Measurements from ENCODE around the gene ABHD1.

Gene ABHD1

DNA sequence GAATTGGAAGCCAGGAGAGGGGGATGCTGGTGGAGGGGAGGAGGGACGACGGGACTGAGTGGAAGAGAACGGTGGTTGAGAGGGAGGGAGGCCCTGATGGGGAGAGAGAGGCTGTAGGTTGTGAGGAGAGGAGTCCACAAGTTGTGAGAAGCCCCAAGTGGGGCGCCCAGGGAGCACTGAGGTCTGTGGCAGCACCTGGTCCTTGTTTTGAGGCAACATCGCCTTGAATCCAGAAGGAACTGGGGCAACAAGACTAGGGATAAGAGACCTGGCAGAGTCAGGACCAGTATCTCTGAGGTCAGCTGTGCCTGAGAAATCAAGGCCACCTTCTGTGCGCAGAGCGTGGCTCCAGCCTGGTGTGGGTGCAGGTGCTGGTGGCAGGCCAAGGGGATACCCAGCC is 14.5 kb downstream of the ABHD1 start:
- Histone ChIP-seq H3K9ac (ENCODE audit: low read depth, low read length) (no peak overlapping the region), H3K9me3 (ENCODE audit: control insufficient read depth, insufficient read depth, low read length) (no peaks in the 10 kb centered on the region), H3K4me3 (ENCODE audit: low read depth, low read length) (no peak overlapping the region), H3K36me3 (ENCODE audit: control insufficient read depth, insufficient read depth, low read length) (peaks cover under 1% of the 10 kb centered on the region; the same call in 1 of the 2 replicates), H3K27ac (ENCODE audit: low read depth, low read length) (no peak overlapping the region), H3K27me3 (ENCODE audit: control insufficient read depth, insufficient read depth, low read length) (no peaks in the 10 kb centered on the region), H3K4me1 (ENCODE audit: control insufficient read depth, insufficient read depth, low read length) (peaks cover 5% of the 10 kb centered on the region; the same call in 1 of the 2 replicates)

DNA sequence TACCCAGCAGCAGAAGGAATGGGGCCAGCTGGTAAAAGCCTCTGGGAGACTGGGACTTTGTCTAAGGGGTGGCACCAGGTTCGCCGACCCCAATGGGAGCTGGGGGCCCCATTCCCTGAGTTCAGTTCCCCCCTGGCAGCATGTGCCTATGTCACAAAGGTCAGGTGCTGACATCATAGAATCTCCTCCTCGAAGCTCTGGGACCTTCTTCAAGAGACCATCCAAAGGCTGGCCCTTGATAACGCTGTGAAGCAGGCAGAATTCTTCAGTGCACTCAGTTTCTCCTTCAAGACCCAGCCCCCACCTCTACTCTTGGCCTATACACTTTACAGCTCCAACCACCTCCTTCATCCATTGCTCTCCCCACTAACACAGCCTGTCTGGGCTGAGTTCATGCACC is 15.7 kb downstream of the ABHD1 start, which contains the start of gene PRR30:
Gene PRR30 (minus strand): TSS at position 101 of the 400 bp plus-strand sequence. CDS start 1,081 bp downstream, outside the sequence.
- Histone ChIP-seq H3K9me3 (ENCODE audit: control insufficient read depth, insufficient read depth, low read length) (no peaks in the 10 kb centered on the region), H3K4me3 (ENCODE audit: low read depth, low read length) (no peak within 1 kb of the TSS), H3K36me3 (ENCODE audit: control insufficient read depth, insufficient read depth, low read length) (no peaks in the 10 kb centered on the region), H3K27me3 (ENCODE audit: control insufficient read depth, insufficient read depth, low read length) (no peaks in the 10 kb centered on the region), H3K27ac (ENCODE audit: low read depth, low read length) (no peak within 1 kb of the TSS), H3K4me1 (ENCODE audit: control insufficient read depth, insufficient read depth, low read length) (no peaks in the 10 kb centered on the region), H3K9ac (ENCODE audit: low read depth, low read length) (no peak within 1 kb of the TSS)

DNA sequence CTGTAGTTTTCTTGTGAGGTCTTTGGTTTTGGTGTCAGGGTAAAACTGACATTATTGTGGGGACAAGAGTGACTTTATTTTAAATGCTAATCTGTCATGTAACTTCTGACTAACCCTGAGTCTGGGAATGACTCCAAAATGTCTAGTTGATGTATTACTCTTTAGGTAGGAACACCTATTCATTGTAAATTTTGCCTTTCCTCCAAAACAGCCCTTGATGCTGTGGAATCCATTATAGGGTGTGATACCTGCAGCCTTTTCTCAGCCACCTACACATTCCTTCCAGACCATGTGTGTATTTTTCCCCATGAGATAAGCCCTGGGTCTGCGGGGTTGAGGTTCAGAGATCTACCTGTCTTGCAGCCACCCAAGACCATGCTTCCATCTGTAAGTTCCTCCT is 19.7 kb downstream of the ABHD1 start:
- H3K27ac ChIP-seq (ENCODE audit: low read depth, low read length): no peak overlapping the region
- no peaks in the 10 kb centered on the region for H3K36me3 ChIP-seq (ENCODE audit: control insufficient read depth, insufficient read depth, low read length)
- H3K4me1 ChIP-seq (ENCODE audit: control insufficient read depth, insufficient read depth, low read length): no peaks in the 10 kb centered on the region
- H3K9ac ChIP-seq (ENCODE audit: low read depth, low read length): no peak overlapping the region
- no peaks in the 10 kb centered on the region for H3K27me3 ChIP-seq (ENCODE audit: control insufficient read depth, insufficient read depth, low read length)
- H3K4me3 ChIP-seq (ENCODE audit: low read depth, low read length): no peak overlapping the region
- H3K9me3 ChIP-seq (ENCODE audit: control insufficient read depth, insufficient read depth, low read length): no peaks in the 10 kb centered on the region

GRCh38 chr2:27145682-27146081 is 22.1 kb downstream of the ABHD1 start:
- Histone ChIP-seq H3K9me3 (ENCODE audit: control insufficient read depth, insufficient read depth, low read length) (no peaks in the 10 kb centered on the region), H3K4me3 (ENCODE audit: low read depth, low read length) (no peak overlapping the region), H3K36me3 (ENCODE audit: control insufficient read depth, insufficient read depth, low read length) (no peaks in the 10 kb centered on the region), H3K4me1 (ENCODE audit: control insufficient read depth, insufficient read depth, low read length) (no peaks in the 10 kb centered on the region), H3K9ac (ENCODE audit: low read depth, low read length) (no peak overlapping the region), H3K27me3 (ENCODE audit: control insufficient read depth, insufficient read depth, low read length) (no peaks in the 10 kb centered on the region), H3K27ac (ENCODE audit: low read depth, low read length) (no peak overlapping the region)

DNA sequence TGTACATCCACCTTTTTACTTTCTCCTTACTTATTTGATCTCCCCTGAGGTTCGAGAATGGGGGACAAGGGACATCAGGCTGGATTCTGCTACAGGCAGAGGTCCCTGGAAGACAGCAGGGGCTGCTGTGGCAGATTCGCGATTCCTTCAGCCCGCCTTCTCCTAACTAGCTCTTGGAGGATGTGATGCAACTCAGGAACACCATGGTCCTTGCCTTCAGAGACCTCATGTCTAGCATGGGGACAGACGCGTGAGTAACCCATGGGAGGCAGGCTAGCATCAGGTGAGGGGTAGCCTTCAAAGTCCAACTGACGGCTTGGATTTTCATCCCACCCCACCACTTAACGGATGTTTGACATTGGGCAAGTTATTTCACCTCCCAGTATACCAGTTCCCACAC is 24.3 kb downstream of the ABHD1 start:
- no peak overlapping the region for H3K27ac ChIP-seq (ENCODE audit: low read depth, low read length)
- no peak overlapping the region for H3K4me3 ChIP-seq (ENCODE audit: low read depth, low read length)
- H3K27me3 ChIP-seq (ENCODE audit: control insufficient read depth, insufficient read depth, low read length): no peaks in the 10 kb centered on the region
- no peaks in the 10 kb centered on the region for H3K4me1 ChIP-seq (ENCODE audit: control insufficient read depth, insufficient read depth, low read length)
- H3K9ac ChIP-seq (ENCODE audit: low read depth, low read length): no peak overlapping the region
- no peaks in the 10 kb centered on the region for H3K36me3 ChIP-seq (ENCODE audit: control insufficient read depth, insufficient read depth, low read length)
- H3K9me3 ChIP-seq (ENCODE audit: control insufficient read depth, insufficient read depth, low read length): no peaks in the 10 kb centered on the region

- H3K9me3 ChIP-seq (ENCODE audit: control insufficient read depth, insufficient read depth, low read length): no peaks in the 10 kb centered on the region
- no peaks in the 10 kb centered on the region for H3K27me3 ChIP-seq (ENCODE audit: control insufficient read depth, insufficient read depth, low read length)
- H3K4me3 ChIP-seq (ENCODE audit: low read depth, low read length): no peak within 1 kb of the TSS
- no peak within 1 kb of the TSS for H3K9ac ChIP-seq (ENCODE audit: low read depth, low read length)
- H3K27ac ChIP-seq (ENCODE audit: low read depth, low read length): no peak within 1 kb of the TSS
- H3K36me3 ChIP-seq (ENCODE audit: control insufficient read depth, insufficient read depth, low read length): no peaks in the 10 kb centered on the region
- H3K4me1 ChIP-seq (ENCODE audit: control insufficient read depth, insufficient read depth, low read length): no peaks in the 10 kb centered on the region
Observed at GRCh38 chr2:27148801-27149439, 25.3 kb downstream of the ABHD1 start, which contains the start of gene TCF23. TSS of gene TCF23 (plus strand) at chr2:27149004. CDS start at chr2:27149134, 130 bp downstream.

GRCh38 chr2:27149570-27150405 is 26.2 kb downstream of the ABHD1 start:
- H3K4me3 ChIP-seq (ENCODE audit: low read depth, low read length): no peak overlapping the region

GRCh38 chr2:27150639-27151230 is 27.1 kb downstream of the ABHD1 start:
- no peaks in the 10 kb centered on the region for H3K27me3 ChIP-seq (ENCODE audit: control insufficient read depth, insufficient read depth, low read length)
- no peaks in the 10 kb centered on the region for H3K36me3 ChIP-seq (ENCODE audit: control insufficient read depth, insufficient read depth, low read length)
- H3K4me1 ChIP-seq (ENCODE audit: control insufficient read depth, insufficient read depth, low read length): no peaks in the 10 kb centered on the region
- no peak overlapping the region for H3K27ac ChIP-seq (ENCODE audit: low read depth, low read length)
- H3K9ac ChIP-seq (ENCODE audit: low read depth, low read length): no peak overlapping the region
- H3K9me3 ChIP-seq (ENCODE audit: control insufficient read depth, insufficient read depth, low read length): no peaks in the 10 kb centered on the region
- no peak overlapping the region for H3K4me3 ChIP-seq (ENCODE audit: low read depth, low read length)

More at GRCh38 chr2:27149570-27150405, 26.2 kb downstream of the ABHD1 start:
- no peak overlapping the region for H3K27ac ChIP-seq (ENCODE audit: low read depth, low read length)
- no peaks in the 10 kb centered on the region for H3K36me3 ChIP-seq (ENCODE audit: control insufficient read depth, insufficient read depth, low read length)
- no peaks in the 10 kb centered on the region for H3K27me3 ChIP-seq (ENCODE audit: control insufficient read depth, insufficient read depth, low read length)
- no peaks in the 10 kb centered on the region for H3K4me1 ChIP-seq (ENCODE audit: control insufficient read depth, insufficient read depth, low read length)
- no peak overlapping the region for H3K9ac ChIP-seq (ENCODE audit: low read depth, low read length)
- no peaks in the 10 kb centered on the region for H3K9me3 ChIP-seq (ENCODE audit: control insufficient read depth, insufficient read depth, low read length)

- no peaks in the 10 kb centered on the region for H3K9me3 ChIP-seq (ENCODE audit: control insufficient read depth, insufficient read depth, low read length)
- H3K4me1 ChIP-seq (ENCODE audit: control insufficient read depth, insufficient read depth, low read length): no peaks in the 10 kb centered on the region
- H3K27me3 ChIP-seq (ENCODE audit: control insufficient read depth, insufficient read depth, low read length): no peaks in the 10 kb centered on the region
- H3K27ac ChIP-seq (ENCODE audit: low read depth, low read length): no peak overlapping the region
- H3K4me3 ChIP-seq (ENCODE audit: low read depth, low read length): no peak overlapping the region
- H3K9ac ChIP-seq (ENCODE audit: low read depth, low read length): no peak overlapping the region
- no peaks in the 10 kb centered on the region for H3K36me3 ChIP-seq (ENCODE audit: control insufficient read depth, insufficient read depth, low read length)
Observed at GRCh38 chr2:27152102-27152795, 28.6 kb downstream of the ABHD1 start.

GRCh38 chr2:27152796-27153464 is 29.3 kb downstream of the ABHD1 start:
- H3K27me3 ChIP-seq (ENCODE audit: control insufficient read depth, insufficient read depth, low read length): no peaks in the 10 kb centered on the region
- no peaks in the 10 kb centered on the region for H3K9me3 ChIP-seq (ENCODE audit: control insufficient read depth, insufficient read depth, low read length)
- no peaks in the 10 kb centered on the region for H3K36me3 ChIP-seq (ENCODE audit: control insufficient read depth, insufficient read depth, low read length)
- H3K4me1 ChIP-seq (ENCODE audit: control insufficient read depth, insufficient read depth, low read length): no peaks in the 10 kb centered on the region
- no peak overlapping the region for H3K27ac ChIP-seq (ENCODE audit: low read depth, low read length)
- H3K4me3 ChIP-seq (ENCODE audit: low read depth, low read length): no peak overlapping the region
- H3K9ac ChIP-seq (ENCODE audit: low read depth, low read length): no peak overlapping the region

Measured in HUES48 (cell line).